MM.1S (cell line): Measurements from ENCODE around the gene KBTBD3.

Source experiments
- DNase-seq: peaks from one replicate; pipeline ENCODE4 v3.0.0-alpha.2; 2015
- H2AFZ ChIP-seq: fragments of 300-600 bp; sonication (generic); 2 replicates; pipeline ENCODE4 v1.6.0; 2016; ENCODE audit warnings: antibody characterized with exemption, low read length
- H3F3A ChIP-seq: fragments of 300-600 bp; sonication (generic); 2 replicates; pipeline ENCODE4 v1.6.1; 2016; ENCODE audit warnings: mild to moderate bottlenecking, antibody characterized with exemption, low read length, moderate library complexity, mixed read lengths; ENCODE audit not compliant: insufficient read depth
- H3K27ac ChIP-seq: fragments of 300-600 bp; sonication (generic); 2 replicates; pipeline ENCODE4 v1.5.1; 2016; ENCODE audit warnings: mild to moderate bottlenecking, low read length
- H3K27me3 ChIP-seq: fragments of 300-600 bp; sonication (generic); replicated peaks from 2 replicates; pipeline ENCODE4 v1.6.0; 2016; ENCODE audit warnings: low read length; ENCODE audit not compliant: insufficient read depth
- H3K36me3 ChIP-seq: fragments of 300-600 bp; sonication (generic); replicated peaks from 2 replicates; pipeline ENCODE4 v1.6.1; 2016; ENCODE audit warnings: mild to moderate bottlenecking, low read length, mixed read lengths; ENCODE audit not compliant: insufficient read depth
- H3K4me1 ChIP-seq: fragments of 300-600 bp; sonication (generic); 2 replicates; pipeline ENCODE4 v1.6.1; 2016; ENCODE audit warnings: low read length, mixed read lengths
- H3K4me2 ChIP-seq: fragments of 300-600 bp; sonication (generic); 2 replicates; pipeline ENCODE4 v1.6.0; 2016; ENCODE audit warnings: low read depth, low read length
- H3K4me3 ChIP-seq: fragments of 300-600 bp; sonication (generic); 2 replicates; pipeline ENCODE4 v1.5.1; 2016; ENCODE audit warnings: low read length, mixed read lengths
- H3K79me2 ChIP-seq: fragments of 300-600 bp; sonication (generic); 2 replicates; pipeline ENCODE4 v1.6.1; 2016; ENCODE audit warnings: mixed run types, low read length, mixed read lengths
- H3K9ac ChIP-seq: fragments of 300-600 bp; sonication (generic); 2 replicates; pipeline ENCODE4 v1.6.1; 2016; ENCODE audit warnings: low read length, mixed read lengths
- H3K9me2 ChIP-seq: fragments of 300-600 bp; sonication (generic); replicated peaks from 2 replicates; pipeline ENCODE4 v1.6.1; 2016; ENCODE audit warnings: mild to moderate bottlenecking, low read length, mixed read lengths; ENCODE audit not compliant: insufficient read depth
- H3K9me3 ChIP-seq: fragments of 300-600 bp; sonication (generic); replicated peaks from 2 replicates; pipeline ENCODE4 v1.6.1; 2016; ENCODE audit warnings: mild to moderate bottlenecking, low read length, mixed read lengths; ENCODE audit not compliant: insufficient read depth
- H4K20me1 ChIP-seq: fragments of 300-600 bp; sonication (generic); 2 replicates; pipeline ENCODE4 v1.6.1; 2016; ENCODE audit warnings: mild to moderate bottlenecking, low read length, moderate library complexity, mixed read lengths; ENCODE audit not compliant: insufficient read depth
- EZH2 ChIP-seq: fragments of 300-600 bp; sonication (generic); optimal IDR thresholded peaks from 2 replicates; pipeline ENCODE3; 2017; ENCODE audit warnings: low read depth, mild to moderate bottlenecking, antibody characterized with exemption, low read length, mixed read lengths
- EZH2phosphoT487 ChIP-seq: fragments of 300-600 bp; sonication (generic); IDR thresholded peaks from 2 replicates; pipeline ENCODE4 v1.6.1; 2018; ENCODE audit warnings: antibody characterized with exemption, low read length
- TF ChIP-seq, protein P1 (sequence below): fragments of 300-600 bp; sonication (generic); IDR thresholded peaks from 2 replicates; pipeline ENCODE4 v1.5.1; 2016; ENCODE audit warnings: antibody characterized with exemption, low read length, mixed read lengths

KBTBD3 gene

DNA sequence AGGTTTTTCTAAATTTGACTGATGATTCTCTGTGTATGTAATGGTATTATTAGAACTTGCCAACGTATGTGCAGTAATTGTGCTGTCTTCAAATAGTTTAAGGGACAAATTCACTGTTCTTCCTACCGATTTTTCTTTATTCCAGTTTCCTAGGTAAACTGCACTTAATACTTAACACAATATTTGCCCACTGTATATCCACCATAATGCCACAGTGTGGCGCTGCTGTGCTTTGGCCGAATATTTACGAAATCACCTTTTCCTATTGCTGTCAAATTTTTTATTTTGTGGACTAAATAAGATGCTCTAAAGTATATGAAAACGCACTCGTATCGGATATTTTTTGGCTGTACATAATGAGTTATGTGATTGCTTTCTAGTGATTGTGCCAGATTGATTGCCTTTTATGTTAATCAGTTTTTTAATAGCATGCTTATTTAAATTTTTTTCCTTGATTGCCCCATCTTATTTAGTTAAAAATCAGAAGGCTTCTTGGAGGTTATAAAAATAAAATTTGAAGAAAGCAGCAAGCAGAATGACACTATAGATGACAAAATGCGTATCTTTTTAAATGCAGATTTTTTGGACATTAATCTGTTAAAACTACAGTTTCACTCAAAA, 10.8 kb upstream of the KBTBD3 start:
- Histone ChIP-seq H3K27me3 (no peaks in the 10 kb centered on the region), H3K9me3 (no peaks in the 10 kb centered on the region), H3K4me1 (peaks cover 25% of the 10 kb centered on the region), H3K4me2 (peak overlapping the region; percentile 10), H3K27ac (no peak overlapping the region), H3K9me2 (no peaks in the 10 kb centered on the region), H3F3A (0 out of 2 replicates have a peak, but pooled peaks cover 3% of the 10 kb centered on the region), H3K79me2 (peaks cover 81% of the 10 kb centered on the region), H3K9ac (no peak overlapping the region), H4K20me1 (peaks cover 10% of the 10 kb centered on the region; the same call in 1 of the 2 replicates), H3K4me3 (no peak overlapping the region), H2AFZ (no peak overlapping the region), H3K36me3 (no peaks in the 10 kb centered on the region; the same call in none of the 2 replicates)
- TF ChIP-seq, protein P1, sequence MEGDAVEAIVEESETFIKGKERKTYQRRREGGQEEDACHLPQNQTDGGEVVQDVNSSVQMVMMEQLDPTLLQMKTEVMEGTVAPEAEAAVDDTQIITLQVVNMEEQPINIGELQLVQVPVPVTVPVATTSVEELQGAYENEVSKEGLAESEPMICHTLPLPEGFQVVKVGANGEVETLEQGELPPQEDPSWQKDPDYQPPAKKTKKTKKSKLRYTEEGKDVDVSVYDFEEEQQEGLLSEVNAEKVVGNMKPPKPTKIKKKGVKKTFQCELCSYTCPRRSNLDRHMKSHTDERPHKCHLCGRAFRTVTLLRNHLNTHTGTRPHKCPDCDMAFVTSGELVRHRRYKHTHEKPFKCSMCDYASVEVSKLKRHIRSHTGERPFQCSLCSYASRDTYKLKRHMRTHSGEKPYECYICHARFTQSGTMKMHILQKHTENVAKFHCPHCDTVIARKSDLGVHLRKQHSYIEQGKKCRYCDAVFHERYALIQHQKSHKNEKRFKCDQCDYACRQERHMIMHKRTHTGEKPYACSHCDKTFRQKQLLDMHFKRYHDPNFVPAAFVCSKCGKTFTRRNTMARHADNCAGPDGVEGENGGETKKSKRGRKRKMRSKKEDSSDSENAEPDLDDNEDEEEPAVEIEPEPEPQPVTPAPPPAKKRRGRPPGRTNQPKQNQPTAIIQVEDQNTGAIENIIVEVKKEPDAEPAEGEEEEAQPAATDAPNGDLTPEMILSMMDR: peak; percentile 91
- TF ChIP-seq EZH2phosphoT487: no peak
- DNase-seq: peak; percentile 52

DNA sequence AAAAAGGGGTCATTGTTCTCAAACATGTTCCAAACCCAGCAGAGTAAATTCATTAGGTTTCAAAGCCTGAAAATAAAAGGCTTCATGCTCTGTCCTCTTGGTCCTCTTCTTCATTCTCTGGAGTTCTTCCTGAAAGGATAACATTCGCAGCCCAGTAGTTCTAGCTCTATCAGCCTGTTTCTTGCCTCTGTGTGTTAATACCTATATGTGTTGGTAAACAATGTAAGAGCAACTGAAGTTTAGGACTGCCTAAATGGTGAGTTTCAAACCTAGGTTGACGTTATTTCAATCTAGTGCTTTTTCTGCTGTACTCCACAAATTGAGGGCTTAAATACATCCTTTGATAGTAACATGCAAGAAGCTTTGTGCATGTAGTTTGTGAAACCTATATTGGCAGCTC, 9.7 kb upstream of the KBTBD3 start:
- Histone ChIP-seq H3K36me3 (peaks cover 4% of the 10 kb centered on the region; the same call in 1 of the 2 replicates), H3K4me2 (no peak overlapping the region), H3K27ac (no peak overlapping the region), H3K4me1 (peaks cover 20% of the 10 kb centered on the region), H3K27me3 (no peaks in the 10 kb centered on the region), H3K4me3 (no peak overlapping the region), H3K9me2 (no peaks in the 10 kb centered on the region), H4K20me1 (peaks cover 10% of the 10 kb centered on the region; the same call in 1 of the 2 replicates), H3K79me2 (peaks cover 87% of the 10 kb centered on the region), H2AFZ (no peak overlapping the region), H3K9ac (no peak overlapping the region), H3K9me3 (no peaks in the 10 kb centered on the region), H3F3A (0 out of 2 replicates have a peak, but pooled peaks cover 3% of the 10 kb centered on the region)
- DNase-seq: no peak
- TF ChIP-seq EZH2 (no peak), EZH2phosphoT487 (no peak)
- TF ChIP-seq, protein P1: no peak

DNA sequence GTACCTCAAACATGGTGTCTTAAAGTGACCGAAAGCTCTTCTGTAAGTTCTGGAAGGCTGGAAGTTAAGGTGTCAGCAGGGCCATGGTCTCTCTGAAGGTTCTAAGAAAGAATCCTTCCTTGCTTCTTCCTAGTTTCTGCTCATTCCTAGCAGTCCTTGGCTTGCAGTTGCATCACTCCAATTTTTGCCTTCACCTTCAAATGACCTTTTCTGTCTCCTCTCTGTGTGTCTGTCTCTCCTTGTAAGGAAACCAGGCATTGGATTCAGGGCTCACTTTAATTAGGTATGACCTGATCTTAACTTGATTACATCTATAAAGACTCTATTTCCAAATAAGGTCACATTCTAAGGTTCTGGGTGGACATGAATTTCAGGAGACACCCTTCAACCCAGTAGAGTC, 9.0 kb upstream of the KBTBD3 start:
- no peak for TF ChIP-seq EZH2phosphoT487
- no peak for TF ChIP-seq EZH2
- TF ChIP-seq, protein P1: no peak
- H3K9ac ChIP-seq: no peak overlapping the region
- H3K36me3 ChIP-seq: peaks cover 4% of the 10 kb centered on the region; the same call in 1 of the 2 replicates
- H3K27me3 ChIP-seq: no peaks in the 10 kb centered on the region
- H2AFZ ChIP-seq: no peak overlapping the region
- DNase-seq: no peak
- no peak overlapping the region for H3K4me3 ChIP-seq
- H3K4me2 ChIP-seq: no peak overlapping the region
- H3K27ac ChIP-seq: no peak overlapping the region
- no peaks in the 10 kb centered on the region for H3K9me2 ChIP-seq
- H3K4me1 ChIP-seq: peaks cover 15% of the 10 kb centered on the region; the same call in 1 of the 2 replicates
- peaks cover 90% of the 10 kb centered on the region for H3K79me2 ChIP-seq
- H3K9me3 ChIP-seq: no peaks in the 10 kb centered on the region
- H4K20me1 ChIP-seq: peaks cover 10% of the 10 kb centered on the region; the same call in 1 of the 2 replicates
- 0 out of 2 replicates have a peak, but pooled peaks cover 3% of the 10 kb centered on the region for H3F3A ChIP-seq
